ENCODE measurements around the gene POLRMT.
"Not testable (repeated sequence)": the region's sequence is repeated elsewhere in the genome, so short reads cannot be mapped to it uniquely, and the experiment has no call there.

POLRMT gene

DNA sequence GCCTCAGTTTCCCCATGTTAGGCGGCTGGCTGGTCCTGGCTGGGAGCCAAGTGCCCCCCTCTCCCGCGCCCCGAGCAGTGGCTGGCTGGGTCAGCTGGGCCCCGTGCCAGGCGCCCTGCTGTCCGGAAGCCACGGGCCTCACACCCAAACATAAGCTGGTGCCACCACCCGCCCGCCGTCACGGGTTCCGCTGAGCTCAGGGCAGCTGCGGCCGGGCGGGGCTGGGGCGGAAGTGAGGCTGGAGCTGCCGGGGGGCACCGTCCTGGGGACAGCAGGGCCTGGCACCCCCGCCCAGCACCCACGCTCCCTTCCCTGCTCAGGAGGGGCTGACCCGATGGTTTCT lies 24.4 kb downstream of the POLRMT start:
- DNase-seq: peak; percentile 86

GRCh38 chr19:608155-609003 lies 25.0 kb downstream of the POLRMT start:
- no peak for DNase-seq

DNA sequence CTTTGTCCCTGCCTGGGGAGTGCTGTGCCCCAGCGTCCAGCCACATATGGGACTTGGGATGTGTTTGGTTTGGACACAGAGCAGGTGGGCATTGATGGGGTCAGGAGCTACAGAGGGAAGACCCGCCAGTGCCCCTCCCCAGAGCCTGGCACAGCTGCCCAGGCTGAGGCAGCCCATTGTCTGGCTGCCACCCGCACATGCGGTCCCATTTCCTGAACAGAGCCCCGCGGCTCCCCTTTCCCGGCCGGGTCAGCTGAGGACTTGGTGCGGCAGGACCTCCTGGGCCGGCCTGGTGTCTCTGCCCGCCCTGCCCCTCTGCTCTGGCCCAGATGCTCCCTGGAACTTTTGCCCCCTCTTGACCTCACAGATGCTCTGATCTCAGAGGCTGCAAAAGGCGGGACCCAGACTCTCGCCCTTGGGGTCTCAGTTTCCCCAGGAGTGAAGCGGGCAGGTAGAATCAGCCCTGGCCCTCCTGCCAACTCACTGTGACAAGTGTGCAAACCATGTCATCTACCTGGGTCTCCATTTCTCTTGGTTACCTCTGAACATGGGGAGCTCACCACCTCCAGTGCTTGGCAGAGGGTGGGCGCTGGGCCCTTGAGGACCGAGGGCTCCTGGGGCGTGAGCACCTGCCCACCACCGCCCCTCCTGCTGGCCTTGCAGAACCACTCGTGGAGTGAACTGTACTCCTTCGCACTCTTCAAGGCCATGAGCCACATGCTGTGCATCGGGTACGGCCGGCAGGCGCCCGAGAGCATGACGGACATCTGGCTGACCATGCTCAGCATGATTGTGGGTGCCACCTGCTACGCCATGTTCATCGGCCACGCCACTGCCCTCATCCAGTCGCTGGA lies 25.8 kb downstream of the POLRMT start:
- DNase-seq: no peak

DNA sequence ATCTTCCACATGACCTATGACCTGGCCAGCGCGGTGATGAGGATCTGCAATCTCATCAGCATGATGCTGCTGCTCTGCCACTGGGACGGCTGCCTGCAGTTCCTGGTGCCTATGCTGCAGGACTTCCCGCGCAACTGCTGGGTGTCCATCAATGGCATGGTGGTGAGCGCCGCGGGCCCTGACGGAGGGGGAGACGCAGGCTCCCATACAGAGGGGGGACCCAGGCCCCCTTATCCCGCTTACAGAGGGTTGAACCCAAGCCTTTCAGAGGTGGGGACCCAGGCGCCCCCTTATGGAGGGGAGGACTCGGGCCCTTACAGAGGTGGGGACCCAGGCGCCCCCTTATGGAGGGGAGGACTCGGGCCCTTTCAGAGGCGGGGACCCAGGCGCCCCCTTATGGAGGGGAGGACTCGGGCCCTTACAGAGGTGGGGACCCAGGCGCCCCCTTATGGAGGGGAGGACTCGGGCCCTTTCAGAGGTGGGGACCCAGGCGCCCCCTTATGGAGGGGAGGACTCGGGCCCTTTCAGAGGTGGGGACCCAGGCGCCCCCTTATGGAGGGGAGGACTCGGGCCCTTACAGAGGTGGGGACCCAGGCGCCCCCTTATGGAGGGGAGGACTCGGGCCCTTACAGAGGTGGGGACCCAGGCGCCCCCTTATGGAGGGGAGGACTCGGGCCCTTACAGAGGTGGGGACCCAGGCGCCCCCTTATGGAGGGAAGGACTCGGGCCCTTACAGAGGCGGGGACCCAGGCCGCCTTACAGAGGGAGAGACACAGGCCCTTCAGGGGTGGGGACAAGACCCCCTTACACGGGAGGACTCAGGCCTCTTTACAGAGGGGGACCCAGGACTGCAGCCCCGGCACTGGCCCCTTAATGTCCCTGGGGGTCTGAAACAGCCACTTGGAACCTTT lies 28.0 kb downstream of the POLRMT start:
- DNase-seq: not testable (repeated sequence)

DNA sequence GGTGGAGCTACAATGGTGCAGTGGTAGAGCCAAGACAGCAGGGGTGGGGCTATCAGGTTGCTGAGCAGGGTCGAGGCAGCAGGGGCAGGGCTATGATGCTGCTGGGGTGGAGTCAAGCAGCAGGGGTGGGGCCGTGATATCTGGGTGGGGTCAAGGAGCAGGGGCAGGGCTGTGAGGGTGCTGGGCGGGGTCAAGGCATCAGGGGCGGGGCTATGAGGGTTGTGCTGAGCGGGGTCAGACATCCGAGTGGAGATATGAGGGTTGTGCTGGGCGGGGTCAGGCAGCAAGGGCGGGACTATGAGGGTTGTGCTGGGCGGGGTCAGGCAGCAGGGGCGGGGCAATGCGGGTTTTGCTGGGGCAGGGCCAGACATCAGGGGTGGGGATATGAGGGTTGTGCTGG lies 29.0 kb downstream of the POLRMT start:
- no peak for DNase-seq

DNA sequence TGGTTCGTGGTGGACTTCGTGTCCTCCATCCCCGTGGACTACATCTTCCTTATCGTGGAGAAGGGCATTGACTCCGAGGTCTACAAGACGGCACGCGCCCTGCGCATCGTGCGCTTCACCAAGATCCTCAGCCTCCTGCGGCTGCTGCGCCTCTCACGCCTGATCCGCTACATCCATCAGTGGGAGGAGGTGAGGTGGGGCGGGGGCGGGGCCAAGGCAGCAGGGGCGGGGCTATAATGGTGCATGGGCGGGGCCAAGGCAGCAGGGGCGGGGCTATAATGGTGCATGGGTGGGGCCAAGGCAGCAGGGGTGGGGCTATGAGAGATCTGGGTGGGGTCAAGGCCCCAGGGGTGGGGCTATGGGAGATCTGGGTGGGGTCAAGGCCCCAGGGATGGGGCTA lies 29.6 kb downstream of the POLRMT start:
- DNase-seq: not testable (repeated sequence)

- DNase-seq: not testable (repeated sequence)
Observed at GRCh38 chr19:603302-603639, 30.1 kb downstream of the POLRMT start.

DNA sequence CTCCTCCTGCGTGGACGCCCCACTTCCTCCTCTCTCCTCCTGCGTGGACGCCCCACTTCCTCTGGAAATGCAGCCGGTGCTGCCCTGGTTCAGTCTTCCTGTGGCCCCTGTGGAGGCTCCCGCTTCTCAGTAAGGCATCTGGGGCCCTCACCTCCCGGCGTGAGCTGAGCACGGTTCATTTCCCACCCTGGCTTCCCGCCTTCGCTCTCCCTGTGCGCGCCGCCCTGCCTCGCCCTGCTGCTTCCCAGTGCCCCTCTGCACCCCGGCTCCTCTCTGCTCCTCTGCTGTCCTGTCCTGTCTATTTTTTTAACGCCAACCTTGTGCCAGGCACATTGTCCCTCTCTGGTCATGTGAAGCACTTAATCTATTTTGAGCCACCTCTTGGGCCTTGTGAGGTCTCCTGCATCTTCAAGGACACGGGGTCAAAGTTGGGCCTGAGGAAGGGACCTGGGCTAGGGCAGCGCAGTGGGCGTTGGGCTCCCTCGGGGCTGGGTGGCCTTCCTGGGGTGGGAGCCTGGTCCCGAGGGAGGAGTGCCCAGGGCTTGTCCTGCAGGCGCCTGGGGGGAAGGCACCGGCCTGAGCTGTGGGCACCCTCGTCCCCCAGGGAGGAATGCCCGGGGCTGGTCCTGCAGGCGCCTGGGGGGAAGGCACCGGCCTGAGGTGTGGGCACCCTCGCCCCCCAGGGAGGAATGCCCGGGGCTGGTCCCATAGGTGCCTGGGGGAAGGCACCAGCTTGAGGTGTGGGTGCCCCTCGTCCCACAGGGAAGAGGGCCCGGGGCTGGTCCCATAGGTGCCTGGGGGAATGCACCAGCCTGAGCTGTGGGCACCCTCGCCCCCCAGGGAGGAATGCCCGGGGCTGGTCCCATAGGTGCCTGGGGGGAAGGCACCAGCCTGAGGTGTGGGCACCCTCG lies 30.7 kb downstream of the POLRMT start:
- no peak for DNase-seq

DNA sequence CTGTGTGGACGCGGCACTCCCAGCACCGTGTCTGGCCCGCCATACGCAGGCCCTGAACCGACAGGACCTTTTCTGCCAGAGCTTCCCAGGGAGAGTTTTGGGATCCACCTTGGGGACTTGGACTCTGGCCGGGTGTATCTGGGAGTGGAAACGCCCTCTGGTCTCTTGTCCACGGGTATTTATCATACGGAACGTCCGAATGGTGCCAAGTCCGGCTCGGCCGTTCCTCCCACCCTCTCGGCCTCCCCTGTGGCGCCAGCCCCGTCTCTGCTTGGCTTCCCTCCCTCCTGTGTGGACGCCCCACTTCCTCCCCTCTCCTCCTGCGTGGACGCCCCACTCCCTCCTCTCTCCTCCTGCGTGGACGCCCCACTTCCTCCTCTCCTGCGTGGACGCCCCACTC lies 31.5 kb downstream of the POLRMT start:
- no peak for DNase-seq

DNA sequence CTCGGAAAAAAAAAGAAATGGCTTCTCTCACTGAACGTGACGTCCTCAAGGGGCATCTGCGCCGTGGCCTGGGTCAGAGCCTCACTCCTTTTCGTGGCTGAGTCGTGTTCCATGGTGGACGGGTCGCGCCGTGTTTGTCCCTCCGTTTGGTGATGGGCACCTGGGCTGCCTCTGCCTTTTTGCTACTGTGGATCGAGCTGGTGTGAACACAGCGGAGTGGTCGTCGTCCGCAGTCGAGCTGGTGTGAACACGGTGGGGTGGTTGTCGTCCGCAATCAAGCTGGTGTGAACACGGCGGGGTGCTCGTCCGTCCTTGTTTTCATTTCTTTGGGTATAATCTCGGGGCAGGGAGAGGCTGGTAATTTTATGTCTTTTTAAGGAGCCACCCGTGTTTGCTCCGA lies 32.0 kb downstream of the POLRMT start:
- DNase-seq: no peak

DNA sequence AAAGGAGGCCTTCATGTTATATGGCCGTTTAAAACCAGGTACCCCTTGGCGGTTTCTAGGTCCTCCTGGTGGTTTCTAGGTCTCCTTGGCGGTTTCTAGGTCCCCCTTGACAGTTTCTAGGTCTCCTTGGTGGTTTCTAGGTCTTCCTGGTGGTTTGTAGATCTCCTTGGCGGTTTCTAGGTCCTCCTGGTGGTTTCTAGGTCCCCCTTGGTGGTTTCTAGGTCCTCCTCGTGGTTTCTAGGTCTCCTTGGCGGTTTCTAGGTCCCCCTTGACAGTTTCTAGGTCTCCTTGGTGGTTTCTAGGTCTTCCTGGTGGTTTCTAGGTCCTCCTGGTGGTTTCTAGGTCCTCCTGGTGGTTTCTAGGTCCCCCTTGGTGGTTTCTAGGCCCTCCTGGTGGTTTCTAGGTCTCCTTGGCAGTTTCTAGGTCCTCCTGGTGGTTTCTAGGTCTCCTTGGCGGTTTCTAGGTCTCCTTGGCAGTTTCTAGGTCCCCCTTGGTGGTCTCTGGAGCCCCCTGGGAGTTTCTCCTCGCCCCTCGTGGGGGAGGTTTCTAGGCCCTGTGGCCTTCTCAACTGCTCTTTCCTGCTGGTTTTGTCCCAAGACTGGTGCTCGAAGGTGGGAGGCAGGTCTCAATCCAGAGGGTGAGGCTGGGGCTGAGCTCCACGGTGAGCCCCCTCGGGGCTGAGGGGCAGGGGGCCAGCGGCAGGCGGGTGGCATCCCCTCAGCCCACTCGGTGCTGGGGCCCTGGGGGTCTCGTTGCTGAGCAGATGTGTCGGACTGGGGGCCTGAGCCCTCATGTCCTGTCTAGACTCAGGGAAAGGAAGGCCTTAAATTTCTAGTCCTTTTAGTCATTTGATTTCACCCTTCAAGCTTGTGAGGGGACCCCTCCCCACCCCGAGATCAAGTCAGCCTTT lies 35.7 kb downstream of the POLRMT start:
- no peak for DNase-seq

DNA sequence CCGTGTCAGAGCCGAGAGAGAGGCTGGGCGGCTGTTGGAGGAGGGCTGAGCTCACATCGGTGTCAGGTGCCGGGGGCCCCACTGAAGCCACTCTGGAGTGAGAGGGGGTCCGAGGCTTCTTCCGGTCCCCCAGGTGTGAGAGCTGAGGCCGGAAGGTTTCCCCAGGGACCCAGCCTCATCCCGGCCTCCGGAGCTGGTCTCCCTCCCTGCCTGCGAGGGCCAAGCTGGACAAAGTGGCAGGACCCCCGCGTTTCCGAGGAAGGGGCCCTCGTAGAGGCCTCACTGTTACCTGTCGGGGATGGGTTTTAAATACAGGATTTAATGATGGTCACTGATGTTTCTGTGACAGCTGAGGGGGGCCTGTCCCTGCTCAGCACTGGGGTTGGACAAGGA lies 37.1 kb downstream of the POLRMT start:
- DNase-seq: no peak

DNA sequence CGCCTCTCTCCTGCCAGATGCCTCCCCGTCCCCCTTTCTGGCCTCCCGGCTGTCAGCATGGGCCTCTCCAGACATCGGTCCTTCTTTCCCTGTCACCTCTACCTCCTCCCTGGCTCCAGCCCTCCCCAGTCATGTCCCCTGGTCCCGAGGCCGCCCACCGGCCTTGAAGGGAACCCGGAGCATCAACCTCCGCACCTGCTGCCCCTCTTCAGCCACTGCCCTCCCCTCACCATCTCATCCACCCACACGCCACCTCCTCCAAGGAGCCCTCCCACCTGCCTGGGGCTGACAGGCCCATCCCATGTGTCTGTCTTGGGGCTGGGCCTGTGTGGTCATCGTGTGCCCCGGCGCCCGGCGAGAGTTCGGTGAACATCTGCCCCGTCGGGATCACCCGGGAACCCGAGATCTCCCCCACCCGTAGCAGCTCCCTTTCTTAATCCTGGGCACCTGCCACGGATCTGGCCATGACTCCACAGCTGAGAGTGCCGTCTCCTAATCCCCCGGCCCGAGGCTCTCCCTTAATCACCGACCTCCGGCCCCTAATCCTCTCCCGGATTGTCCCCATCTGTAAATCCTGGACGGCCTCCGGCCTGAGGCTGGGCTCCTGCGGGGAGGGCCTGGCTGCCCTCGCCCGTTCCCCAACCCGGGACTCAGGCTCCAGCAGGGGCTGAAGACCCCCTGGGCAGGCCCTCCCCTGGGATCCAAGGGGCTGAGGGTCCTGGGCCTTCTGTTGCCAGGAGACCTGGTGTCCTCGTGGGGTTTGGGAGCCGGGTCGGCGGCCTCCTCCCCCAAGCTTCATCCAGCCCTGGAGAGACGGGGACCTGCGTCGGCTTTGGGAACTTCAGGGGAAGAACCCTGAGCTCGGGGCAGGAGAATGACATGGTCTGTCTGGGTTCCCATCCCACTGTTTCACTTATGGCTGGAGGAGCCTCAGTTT lies 37.7 kb downstream of the POLRMT start:
- DNase-seq: no peak

DNA sequence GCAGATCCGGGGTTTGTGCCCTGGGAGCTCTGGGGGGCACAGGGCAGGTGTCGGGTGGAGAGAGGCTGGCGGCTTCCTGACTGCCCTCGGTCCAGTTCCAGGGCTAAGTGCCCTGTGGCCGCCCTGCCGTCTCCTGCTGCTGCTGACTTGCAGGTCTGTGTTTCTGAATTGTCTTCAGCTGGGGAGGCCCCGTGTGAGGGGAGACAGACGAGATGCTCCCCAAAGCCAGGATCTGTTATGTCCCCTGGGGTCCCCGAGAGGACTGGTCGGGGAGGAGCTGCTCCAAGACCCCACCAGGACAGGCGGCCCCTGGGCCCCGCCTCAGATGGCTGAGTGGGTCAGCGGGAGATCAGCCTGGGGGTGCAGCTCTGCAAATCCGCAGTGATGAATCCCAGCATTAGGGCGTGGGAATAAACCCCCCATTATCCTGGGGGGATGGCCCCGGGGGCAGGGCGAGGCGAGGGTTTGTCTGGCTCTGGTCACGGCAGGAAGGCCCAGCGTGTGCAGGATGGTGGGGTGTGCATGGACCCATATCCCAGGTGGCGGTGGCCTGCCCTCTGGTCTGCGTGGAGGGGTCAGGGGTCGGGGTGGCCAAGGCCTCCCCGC lies 39.0 kb downstream of the POLRMT start:
- DNase-seq: no peak

GRCh38 chr19:593505-593904 lies 39.8 kb downstream of the POLRMT start:
- no peak for DNase-seq

- no peak for DNase-seq
Observed at GRCh38 chr19:593055-593454, 40.3 kb downstream of the POLRMT start.

DNA sequence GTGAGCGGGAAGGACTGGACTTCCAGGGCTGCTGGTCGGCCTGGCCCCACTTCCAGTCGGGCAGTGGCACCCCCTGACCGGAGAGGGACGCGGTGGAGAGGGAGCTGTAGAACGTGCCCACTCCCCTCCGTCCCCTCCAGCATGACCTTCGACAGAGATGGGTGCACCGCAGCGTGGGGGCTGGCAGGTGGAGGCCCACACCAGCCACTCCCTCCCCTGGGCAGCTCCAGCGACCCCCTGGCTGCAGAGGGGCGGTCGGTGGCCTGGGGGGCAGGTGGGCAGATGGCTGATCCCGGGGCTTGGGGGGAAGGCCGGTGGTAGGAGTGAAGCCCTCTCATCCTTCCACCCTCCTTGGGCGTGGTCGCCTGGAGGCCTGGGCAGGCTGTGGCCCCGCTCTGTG lies 41.2 kb downstream of the POLRMT start:
- no peak for DNase-seq

DNA sequence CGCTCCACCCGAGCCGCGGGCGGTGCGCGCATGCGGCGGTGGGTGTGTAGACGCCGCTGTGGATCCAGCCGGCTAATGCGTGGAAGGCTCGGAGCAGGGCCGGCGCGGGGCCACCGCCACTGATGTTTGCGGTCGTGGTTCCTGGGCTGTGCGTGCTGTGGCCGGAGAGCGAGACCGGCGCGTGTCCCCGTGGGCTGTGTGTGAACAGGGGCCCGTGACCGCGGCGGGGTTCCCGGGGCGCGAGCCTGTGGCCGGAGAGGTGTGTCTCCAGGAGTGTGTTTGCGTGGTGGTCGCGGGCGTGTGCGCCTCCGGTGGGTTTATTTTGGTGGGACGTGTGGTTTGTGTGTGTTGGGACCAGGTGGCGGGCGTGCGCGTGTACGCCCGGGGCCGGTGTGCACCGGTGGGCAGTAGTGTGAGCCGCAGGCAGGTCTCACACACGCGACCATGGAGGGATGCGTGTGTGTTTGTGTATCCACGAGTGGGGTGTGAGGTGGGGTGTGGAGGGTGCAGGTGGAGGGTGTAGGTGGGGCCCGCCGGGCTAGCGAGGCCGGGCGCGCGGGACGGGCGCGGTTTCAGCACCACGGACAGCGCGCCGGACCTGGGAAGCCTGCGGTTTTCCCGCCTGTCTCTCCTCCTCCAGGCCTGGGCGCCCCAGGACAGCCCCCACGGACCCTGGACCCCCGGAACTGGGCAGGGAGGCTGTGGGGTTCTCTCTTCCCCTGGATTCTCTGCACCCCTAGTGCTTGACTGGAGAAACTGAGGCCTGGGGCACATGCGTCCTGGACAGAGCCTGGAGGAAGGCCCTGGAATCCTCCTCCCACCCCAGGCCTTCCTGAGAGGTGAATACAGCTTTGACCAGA lies 42.0 kb downstream of the POLRMT start:
- peak; percentile 59 for DNase-seq

GRCh38 chr19:590750-591098 lies 42.6 kb downstream of the POLRMT start:
- no peak for DNase-seq
